HepG2 (cell line): ENCODE results near the gene IPPK. TPM values are rescaled to one million over a fixed set of nuclear protein-coding genes. Genes with fewer than 3 reads are reported as not detected.

Experiments
- ATAC-seq: fragments of 200-7000 bp; cut with Tn5 transposase; 3 replicates; pipeline ENCODE4 v1.9.1; 2020; ENCODE audit warnings: mild to moderate bottlenecking, moderate library complexity
- BruUV-seq: library from RNA; stranded (reverse); fragments of 400-500 nt; replicated peaks from 2 replicates; lab custom pipeline; 2021; lab: Mats Ljungman, UMichigan
- CTCF ChIA-PET: fragments of 300-600 bp; formaldehyde crosslinking; extraction: SDS; loops from one replicate; lab custom pipeline; 2021; ENCODE audit warnings: low total read pairs, inconsistent platforms, low intra/inter-chr PET ratio; lab: Yijun Ruan, JAX
- POLR2A ChIA-PET: fragments of 350-600 bp; sonication (Branson Sonifier 250); formaldehyde crosslinking; loops from one replicate; lab custom pipeline; 2020; ENCODE audit warnings: antibody characterized with exemption, inconsistent platforms; lab: Yijun Ruan, JAX
- DNase-seq: peaks from one replicate; pipeline ENCODE4 v3.0.0-alpha.2; 2015; ENCODE audit warnings: low spot score
- FAIRE-seq: peaks from 3 replicates; lab custom pipeline; 2011; peaks lifted over from hg19 to GRCh38; lab: Jason Lieb, UNC
- H2AFZ ChIP-seq: one replicate; pipeline ENCODE4 v1.6.1; 2011; ENCODE audit warnings: low read length, inconsistent platforms
- H3K27ac ChIP-seq: fragments of 300-600 bp; 3 replicates; pipeline ENCODE4 v1.8.0; 2011; ENCODE audit warnings: mixed run types, mild to moderate bottlenecking, mixed read lengths, low read length, inconsistent platforms; ENCODE audit not compliant: insufficient read depth; ENCODE audit errors: extremely low read length
- H3K27me3 ChIP-seq, 2 experiments: fragments of 200-600 bp in 1 of 2; 2 replicates in 1 of 2; 3 replicates in 1 of 2; pipeline versions ENCODE4 v1.6.0 to v1.8.0; 2011; ENCODE audit warnings: low read length in 2 of 2, mild to moderate bottlenecking in 2 of 2, moderate library complexity in 2 of 2, inconsistent platforms in 1 of 2; ENCODE audit not compliant: insufficient read depth in 2 of 2, control insufficient read depth in 1 of 2
- H3K36me3 ChIP-seq, 2 experiments: fragments of 200-600 bp in 1 of 2; replicated peaks in 1 of 2; 2 replicates in 1 of 2; 3 replicates in 1 of 2; pipeline versions ENCODE4 v1.5.1 to v1.8.0; 2011; ENCODE audit warnings: low read length in 2 of 2, inconsistent platforms in 1 of 2; ENCODE audit not compliant: insufficient read depth in 2 of 2, control insufficient read depth in 1 of 2
- H3K4me1 ChIP-seq: 2 replicates; pipeline ENCODE4 v1.5.1; 2012; ENCODE audit warnings: low read length, inconsistent platforms; ENCODE audit not compliant: insufficient read depth
- H3K4me2 ChIP-seq: 2 replicates; pipeline ENCODE4 v1.6.0; 2011; ENCODE audit warnings: low read depth, low read length, inconsistent platforms
- H3K4me3 ChIP-seq, 3 experiments: fragments of 200-600 bp in 1 of 3; sonication (generic), shearing (Covaris generic) in 1 of 3; replicated peaks in 1 of 3; 2 replicates each; pipeline ENCODE4 v1.5.1; 2011 to 2016; ENCODE audit warnings: low read length in 3 of 3, inconsistent platforms in 2 of 3, low read depth in 2 of 3, mild to moderate bottlenecking in 2 of 3, control low read depth in 1 of 3, mixed read lengths in 1 of 3; ENCODE audit not compliant: insufficient read depth in 1 of 3
- H3K79me2 ChIP-seq: one replicate; pipeline ENCODE4 v1.6.1; 2011; ENCODE audit warnings: low read length, inconsistent platforms; ENCODE audit not compliant: insufficient read depth
- H3K9ac ChIP-seq: 2 replicates; pipeline ENCODE4 v1.6.0; 2011; ENCODE audit warnings: mild to moderate bottlenecking, low read depth, low read length, inconsistent platforms; ENCODE audit not compliant: insufficient read depth
- H3K9me3 ChIP-seq: 2 replicates; pipeline ENCODE4 v1.5.1; 2012; ENCODE audit warnings: mild to moderate bottlenecking, low read length
- H4K20me1 ChIP-seq: 2 replicates; pipeline ENCODE4 v1.6.0; 2011; ENCODE audit warnings: inconsistent platforms, mild to moderate bottlenecking, low read length, moderate library complexity; ENCODE audit not compliant: insufficient read depth
- AKAP8 ChIP-seq: sonication (generic); formaldehyde crosslinking; IDR thresholded peaks from 2 replicates; pipeline ENCODE4 v1.5.1; 2020; ENCODE audit warnings: mild to moderate bottlenecking, missing genetic modification reagents
- HIVEP1 ChIP-seq: sonication (generic); formaldehyde crosslinking; IDR thresholded peaks from 2 replicates; pipeline ENCODE4 v1.4.0; 2020; ENCODE audit warnings: mild to moderate bottlenecking, missing genetic modification reagents
- MEIS2 ChIP-seq: sonication (generic); formaldehyde crosslinking; IDR thresholded peaks from 2 replicates; pipeline ENCODE4 v1.9.0; 2021; ENCODE audit warnings: mild to moderate bottlenecking, missing genetic modification reagents
- SUZ12 ChIP-seq: fragments of 150-350 bp; IDR thresholded peaks from 2 replicates; pipeline ENCODE4 v1.6.1; 2014; ENCODE audit warnings: low read depth, low read length
- TRIM22 ChIP-seq: fragments of 450-650 bp; IDR thresholded peaks from 2 replicates; pipeline ENCODE4 v1.6.1; 2017
- ZNF205 ChIP-seq: IDR thresholded peaks from 2 replicates; pipeline ENCODE4 v1.6.1; 2018; ENCODE audit warnings: missing biosample characterization, missing genetic modification reagents
- WGBS: methylation state at CpG from one replicate; pipeline ENCODE4 v1.1.6; 2017; ENCODE audit warnings: low lambda C conversion rate; 5-methylcytosine and 5-hydroxymethylcytosine counted together
- in situ Hi-C: cut with HindIII; loops from 2 replicates; pipeline ENCODE4 v1.10.0; 2017; ENCODE audit warnings: low pct_unique_long_range_greater_than_20kb; ENCODE audit not compliant: extremely low pct_ligation_motif_present
- intact Hi-C: fragments of 100-400 bp; cut with micrococcal nuclease; formaldehyde crosslinking; loops from one replicate; pipeline ENCODE4 v1.10.0; 2022; ENCODE audit not compliant: unreplicated experiment
- polyA plus RNA-seq, 8 experiments: library from polyadenylated mRNA; depleted of rRNA in 3 of 8; stranded (reverse) in 7 of 8; unstranded in 1 of 8; fragments of >200 nt; fragmentation: Illumina TruSeq in 4 of 8; extraction: Trizol in 4 of 8; gene quantifications; 2 replicates each; pipeline versions ENCODE4 v1.2.1 to v1.2.3, GENCODE V29; 2011 to 2016; ENCODE audit warnings: low read depth in 4 of 8, missing spikeins in 1 of 8, mixed read lengths in 1 of 8; ENCODE audit not compliant: insufficient read depth in 1 of 8
- total RNA-seq, 5 experiments: library from RNA; depleted of rRNA; stranded (reverse); fragments of >200 nt; fragmentation: Illumina TruSeq; extraction: Trizol; gene quantifications; 2 replicates each; pipeline ENCODE4 v1.2.3, GENCODE V29; 2016; ENCODE audit warnings: low read depth in 1 of 5
- TF ChIP-seq, protein P1 (sequence below), 2 experiments: sonication (generic) in 1 of 2; formaldehyde crosslinking in 1 of 2; IDR thresholded peaks; 2 replicates each; pipeline versions ENCODE4 v1.4.0 to v1.6.1; 2018 to 2020; ENCODE audit warnings: missing genetic modification reagents in 2 of 2, borderline replicate concordance in 1 of 2, low read depth in 1 of 2, mild to moderate bottlenecking in 1 of 2, missing biosample characterization in 1 of 2
- TF ChIP-seq, protein P2 (sequence below): sonication (generic); formaldehyde crosslinking; IDR thresholded peaks from 2 replicates; pipeline ENCODE4 v1.4.0; 2020; ENCODE audit warnings: missing genetic modification reagents

Gene IPPK
- total and polyA plus RNA-seq, 2 of the 13 experiments (the other 11 are each of a cell fraction or from before 2014, with no cell fraction given), result 9.9 to 14.1 TPM

GRCh38 chr9:92650839-92651621, 18.9 kb downstream of the IPPK start (continued):
- TF ChIP-seq HIVEP1 (CRISPR knock-in tag) (no peak), TRIM22 (no peak), SUZ12 (no peak)

DNA sequence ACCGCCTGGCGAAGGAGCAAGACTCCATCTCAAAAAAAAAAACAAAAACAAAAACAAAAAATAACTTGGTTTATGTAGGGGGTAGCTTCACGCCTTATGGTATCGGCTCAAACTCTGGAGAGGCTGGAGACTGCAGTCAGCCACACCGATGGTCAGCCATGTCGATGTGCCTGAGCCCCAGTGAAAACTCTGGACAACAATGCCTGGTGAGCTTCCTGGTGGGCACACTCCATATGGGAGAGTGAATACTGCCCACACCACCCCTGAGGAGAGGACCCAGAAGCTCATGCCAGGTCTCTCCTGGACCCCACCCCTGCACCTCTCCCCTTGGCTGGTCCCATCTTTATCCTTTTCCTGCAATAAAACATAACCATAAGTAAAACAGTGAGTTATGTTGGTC, 19.6 kb downstream of the IPPK start:
- no TSS peak for BruUV-seq
- H3K27ac ChIP-seq, result no peak overlapping the region
- ATAC-seq, result no peak
- no peaks in the 10 kb centered on the region for H3K9me3 ChIP-seq
- no peak overlapping the region for H3K4me3 ChIP-seq
- intact Hi-C loops, result no loop called here
- over 99% methylated on average over 6 of the region's 6 CpGs for WGBS
- in situ Hi-C loops, result no loop called here
- H4K20me1 ChIP-seq, result no peaks in the 10 kb centered on the region
- no peak for DNase-seq
- FAIRE-seq, result no peak
- peaks cover 10 to 56% of the 10 kb centered on the region in 2 experiments for H3K36me3 ChIP-seq
- H2AFZ ChIP-seq, result no peak overlapping the region
- H3K4me2 ChIP-seq, result no peak overlapping the region
- POLR2A ChIA-PET, result interaction anchor here (1.1 kb wide), 1 partner anchor 20 kb away, joined by 4 read pairs; the partner anchor contains the start of gene IPPK
- peaks cover 2% of the 10 kb centered on the region for H3K79me2 ChIP-seq
- H3K9ac ChIP-seq, result no peak overlapping the region
- H3K4me1 ChIP-seq, result 0 out of 2 replicates have a peak, but pooled peaks cover 7% of the 10 kb centered on the region
- no peaks in the 10 kb centered on the region for H3K27me3 ChIP-seq
- CTCF ChIA-PET, result no interaction called here
- TF ChIP-seq, protein P1, sequence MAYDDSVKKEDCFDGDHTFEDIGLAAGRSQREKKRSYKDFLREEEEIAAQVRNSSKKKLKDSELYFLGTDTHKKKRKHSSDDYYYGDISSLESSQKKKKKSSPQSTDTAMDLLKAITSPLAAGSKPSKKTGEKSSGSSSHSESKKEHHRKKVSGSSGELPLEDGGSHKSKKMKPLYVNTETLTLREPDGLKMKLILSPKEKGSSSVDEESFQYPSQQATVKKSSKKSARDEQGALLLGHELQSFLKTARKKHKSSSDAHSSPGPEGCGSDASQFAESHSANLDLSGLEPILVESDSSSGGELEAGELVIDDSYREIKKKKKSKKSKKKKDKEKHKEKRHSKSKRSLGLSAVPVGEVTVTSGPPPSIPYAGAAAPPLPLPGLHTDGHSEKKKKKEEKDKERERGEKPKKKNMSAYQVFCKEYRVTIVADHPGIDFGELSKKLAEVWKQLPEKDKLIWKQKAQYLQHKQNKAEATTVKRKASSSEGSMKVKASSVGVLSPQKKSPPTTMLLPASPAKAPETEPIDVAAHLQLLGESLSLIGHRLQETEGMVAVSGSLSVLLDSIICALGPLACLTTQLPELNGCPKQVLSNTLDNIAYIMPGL (CRISPR knock-in tag; IDR thresholded peaks at IDR 0.05; ENCODE audit: borderline replicate concordance in 1 of 2, low read depth in 1 of 2), result no peak
- TF ChIP-seq, protein P2, sequence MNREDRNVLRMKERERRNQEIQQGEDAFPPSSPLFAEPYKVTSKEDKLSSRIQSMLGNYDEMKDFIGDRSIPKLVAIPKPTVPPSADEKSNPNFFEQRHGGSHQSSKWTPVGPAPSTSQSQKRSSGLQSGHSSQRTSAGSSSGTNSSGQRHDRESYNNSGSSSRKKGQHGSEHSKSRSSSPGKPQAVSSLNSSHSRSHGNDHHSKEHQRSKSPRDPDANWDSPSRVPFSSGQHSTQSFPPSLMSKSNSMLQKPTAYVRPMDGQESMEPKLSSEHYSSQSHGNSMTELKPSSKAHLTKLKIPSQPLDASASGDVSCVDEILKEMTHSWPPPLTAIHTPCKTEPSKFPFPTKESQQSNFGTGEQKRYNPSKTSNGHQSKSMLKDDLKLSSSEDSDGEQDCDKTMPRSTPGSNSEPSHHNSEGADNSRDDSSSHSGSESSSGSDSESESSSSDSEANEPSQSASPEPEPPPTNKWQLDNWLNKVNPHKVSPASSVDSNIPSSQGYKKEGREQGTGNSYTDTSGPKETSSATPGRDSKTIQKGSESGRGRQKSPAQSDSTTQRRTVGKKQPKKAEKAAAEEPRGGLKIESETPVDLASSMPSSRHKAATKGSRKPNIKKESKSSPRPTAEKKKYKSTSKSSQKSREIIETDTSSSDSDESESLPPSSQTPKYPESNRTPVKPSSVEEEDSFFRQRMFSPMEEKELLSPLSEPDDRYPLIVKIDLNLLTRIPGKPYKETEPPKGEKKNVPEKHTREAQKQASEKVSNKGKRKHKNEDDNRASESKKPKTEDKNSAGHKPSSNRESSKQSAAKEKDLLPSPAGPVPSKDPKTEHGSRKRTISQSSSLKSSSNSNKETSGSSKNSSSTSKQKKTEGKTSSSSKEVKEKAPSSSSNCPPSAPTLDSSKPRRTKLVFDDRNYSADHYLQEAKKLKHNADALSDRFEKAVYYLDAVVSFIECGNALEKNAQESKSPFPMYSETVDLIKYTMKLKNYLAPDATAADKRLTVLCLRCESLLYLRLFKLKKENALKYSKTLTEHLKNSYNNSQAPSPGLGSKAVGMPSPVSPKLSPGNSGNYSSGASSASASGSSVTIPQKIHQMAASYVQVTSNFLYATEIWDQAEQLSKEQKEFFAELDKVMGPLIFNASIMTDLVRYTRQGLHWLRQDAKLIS (CRISPR knock-in tag), result no peak
- TF ChIP-seq ZNF205 (CRISPR knock-in tag) (no peak), MEIS2 (CRISPR knock-in tag) (no peak), AKAP8 (CRISPR knock-in tag) (no peak)
